MM.1S (cell line): ENCODE measurements around the gene CLASP1.

Experiments
- DNase-seq: peaks from one replicate; pipeline ENCODE4 v3.0.0-alpha.2; 2015
- H2AFZ ChIP-seq: fragments of 300-600 bp; sonication (generic); 2 replicates; pipeline ENCODE4 v1.6.0; 2016; ENCODE audit warnings: antibody characterized with exemption, low read length
- H3F3A ChIP-seq: fragments of 300-600 bp; sonication (generic); 2 replicates; pipeline ENCODE4 v1.6.1; 2016; ENCODE audit warnings: mild to moderate bottlenecking, antibody characterized with exemption, low read length, moderate library complexity, mixed read lengths; ENCODE audit not compliant: insufficient read depth
- H3K27ac ChIP-seq: fragments of 300-600 bp; sonication (generic); 2 replicates; pipeline ENCODE4 v1.5.1; 2016; ENCODE audit warnings: mild to moderate bottlenecking, low read length
- H3K27me3 ChIP-seq: fragments of 300-600 bp; sonication (generic); replicated peaks from 2 replicates; pipeline ENCODE4 v1.6.0; 2016; ENCODE audit warnings: low read length; ENCODE audit not compliant: insufficient read depth
- H3K36me3 ChIP-seq: fragments of 300-600 bp; sonication (generic); replicated peaks from 2 replicates; pipeline ENCODE4 v1.6.1; 2016; ENCODE audit warnings: mild to moderate bottlenecking, low read length, mixed read lengths; ENCODE audit not compliant: insufficient read depth
- H3K4me1 ChIP-seq: fragments of 300-600 bp; sonication (generic); 2 replicates; pipeline ENCODE4 v1.6.1; 2016; ENCODE audit warnings: low read length, mixed read lengths
- H3K4me2 ChIP-seq: fragments of 300-600 bp; sonication (generic); 2 replicates; pipeline ENCODE4 v1.6.0; 2016; ENCODE audit warnings: low read depth, low read length
- H3K4me3 ChIP-seq: fragments of 300-600 bp; sonication (generic); 2 replicates; pipeline ENCODE4 v1.5.1; 2016; ENCODE audit warnings: low read length, mixed read lengths
- H3K79me2 ChIP-seq: fragments of 300-600 bp; sonication (generic); 2 replicates; pipeline ENCODE4 v1.6.1; 2016; ENCODE audit warnings: mixed run types, low read length, mixed read lengths
- H3K9ac ChIP-seq: fragments of 300-600 bp; sonication (generic); 2 replicates; pipeline ENCODE4 v1.6.1; 2016; ENCODE audit warnings: low read length, mixed read lengths
- H3K9me2 ChIP-seq: fragments of 300-600 bp; sonication (generic); replicated peaks from 2 replicates; pipeline ENCODE4 v1.6.1; 2016; ENCODE audit warnings: mild to moderate bottlenecking, low read length, mixed read lengths; ENCODE audit not compliant: insufficient read depth
- H3K9me3 ChIP-seq: fragments of 300-600 bp; sonication (generic); replicated peaks from 2 replicates; pipeline ENCODE4 v1.6.1; 2016; ENCODE audit warnings: mild to moderate bottlenecking, low read length, mixed read lengths; ENCODE audit not compliant: insufficient read depth
- H4K20me1 ChIP-seq: fragments of 300-600 bp; sonication (generic); 2 replicates; pipeline ENCODE4 v1.6.1; 2016; ENCODE audit warnings: mild to moderate bottlenecking, low read length, moderate library complexity, mixed read lengths; ENCODE audit not compliant: insufficient read depth
- EZH2 ChIP-seq: fragments of 300-600 bp; sonication (generic); optimal IDR thresholded peaks from 2 replicates; pipeline ENCODE3; 2017; ENCODE audit warnings: low read depth, mild to moderate bottlenecking, antibody characterized with exemption, low read length, mixed read lengths
- EZH2phosphoT487 ChIP-seq: fragments of 300-600 bp; sonication (generic); IDR thresholded peaks from 2 replicates; pipeline ENCODE4 v1.6.1; 2018; ENCODE audit warnings: antibody characterized with exemption, low read length
- TF ChIP-seq, protein P1 (sequence below): fragments of 300-600 bp; sonication (generic); IDR thresholded peaks from 2 replicates; pipeline ENCODE4 v1.5.1; 2016; ENCODE audit warnings: antibody characterized with exemption, low read length, mixed read lengths

The CLASP1 gene

DNA sequence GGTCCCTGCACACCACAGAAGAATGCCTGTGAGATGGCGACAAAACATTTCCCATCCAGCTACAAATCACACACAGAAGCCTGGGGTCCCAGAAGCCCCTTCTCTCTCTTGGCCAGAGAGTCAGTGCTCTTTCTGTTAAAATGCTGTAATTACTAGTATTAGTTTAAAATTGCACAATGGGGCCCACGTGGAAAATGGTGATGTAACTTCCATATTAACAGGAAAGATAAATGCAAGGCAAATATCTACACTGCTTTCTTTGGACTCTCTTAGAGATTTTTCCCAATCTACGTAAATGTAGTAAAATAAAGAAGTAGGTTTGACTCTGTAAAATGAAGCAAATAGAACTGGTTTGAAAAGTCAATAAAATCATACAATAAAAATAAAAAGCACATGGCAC is 250.4 kb downstream of the CLASP1 start:
- no peak overlapping the region for H3K27ac ChIP-seq
- no peaks in the 10 kb centered on the region for H3K4me1 ChIP-seq
- H2AFZ ChIP-seq = no peak overlapping the region
- no peak overlapping the region for H3K4me2 ChIP-seq
- H3K9me3 ChIP-seq = no peaks in the 10 kb centered on the region
- H3F3A ChIP-seq = no peaks in the 10 kb centered on the region
- no peaks in the 10 kb centered on the region for H4K20me1 ChIP-seq
- no peak overlapping the region for H3K4me3 ChIP-seq
- H3K9ac ChIP-seq = no peak overlapping the region
- H3K36me3 ChIP-seq = no peaks in the 10 kb centered on the region
- no peak for DNase-seq
- H3K9me2 ChIP-seq = no peaks in the 10 kb centered on the region
- TF ChIP-seq EZH2phosphoT487 = no peak
- TF ChIP-seq, protein P1, sequence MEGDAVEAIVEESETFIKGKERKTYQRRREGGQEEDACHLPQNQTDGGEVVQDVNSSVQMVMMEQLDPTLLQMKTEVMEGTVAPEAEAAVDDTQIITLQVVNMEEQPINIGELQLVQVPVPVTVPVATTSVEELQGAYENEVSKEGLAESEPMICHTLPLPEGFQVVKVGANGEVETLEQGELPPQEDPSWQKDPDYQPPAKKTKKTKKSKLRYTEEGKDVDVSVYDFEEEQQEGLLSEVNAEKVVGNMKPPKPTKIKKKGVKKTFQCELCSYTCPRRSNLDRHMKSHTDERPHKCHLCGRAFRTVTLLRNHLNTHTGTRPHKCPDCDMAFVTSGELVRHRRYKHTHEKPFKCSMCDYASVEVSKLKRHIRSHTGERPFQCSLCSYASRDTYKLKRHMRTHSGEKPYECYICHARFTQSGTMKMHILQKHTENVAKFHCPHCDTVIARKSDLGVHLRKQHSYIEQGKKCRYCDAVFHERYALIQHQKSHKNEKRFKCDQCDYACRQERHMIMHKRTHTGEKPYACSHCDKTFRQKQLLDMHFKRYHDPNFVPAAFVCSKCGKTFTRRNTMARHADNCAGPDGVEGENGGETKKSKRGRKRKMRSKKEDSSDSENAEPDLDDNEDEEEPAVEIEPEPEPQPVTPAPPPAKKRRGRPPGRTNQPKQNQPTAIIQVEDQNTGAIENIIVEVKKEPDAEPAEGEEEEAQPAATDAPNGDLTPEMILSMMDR = no peak
- no peak for TF ChIP-seq EZH2
- no peaks in the 10 kb centered on the region for H3K27me3 ChIP-seq
- no peaks in the 10 kb centered on the region for H3K79me2 ChIP-seq

DNA sequence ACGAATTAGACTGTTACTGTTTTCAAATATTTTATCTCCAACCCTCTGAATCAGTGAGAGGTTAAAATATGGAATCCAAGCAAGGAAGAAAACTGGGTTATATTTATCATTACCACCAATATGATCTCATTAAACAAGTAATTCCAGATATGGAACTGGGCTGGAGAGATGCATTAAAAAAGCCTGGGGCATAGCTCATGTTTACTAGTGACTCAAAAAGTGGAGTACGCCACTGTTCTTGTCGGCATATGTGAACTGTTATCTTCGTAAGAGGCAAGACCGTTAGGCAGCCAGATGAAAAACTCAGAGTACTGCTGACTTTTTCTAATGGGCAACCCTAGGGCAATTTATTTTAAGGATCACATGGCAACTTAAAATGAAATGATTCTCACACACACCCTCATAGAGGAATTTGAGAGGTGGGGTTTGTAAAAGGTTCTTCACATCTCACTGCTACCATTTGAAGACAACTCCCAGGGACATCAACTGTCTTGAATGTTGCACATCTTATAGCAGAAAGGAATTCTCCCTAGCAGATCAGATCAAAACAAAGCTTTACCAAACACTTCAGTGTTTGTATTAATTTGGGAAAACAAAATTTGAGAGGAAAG is 259.1 kb downstream of the CLASP1 start:
- 0 out of 2 replicates have a peak, but pooled peaks cover 5% of the 10 kb centered on the region for H3K36me3 ChIP-seq
- no peaks in the 10 kb centered on the region for H3K9me2 ChIP-seq
- H3K27me3 ChIP-seq = no peaks in the 10 kb centered on the region

DNA sequence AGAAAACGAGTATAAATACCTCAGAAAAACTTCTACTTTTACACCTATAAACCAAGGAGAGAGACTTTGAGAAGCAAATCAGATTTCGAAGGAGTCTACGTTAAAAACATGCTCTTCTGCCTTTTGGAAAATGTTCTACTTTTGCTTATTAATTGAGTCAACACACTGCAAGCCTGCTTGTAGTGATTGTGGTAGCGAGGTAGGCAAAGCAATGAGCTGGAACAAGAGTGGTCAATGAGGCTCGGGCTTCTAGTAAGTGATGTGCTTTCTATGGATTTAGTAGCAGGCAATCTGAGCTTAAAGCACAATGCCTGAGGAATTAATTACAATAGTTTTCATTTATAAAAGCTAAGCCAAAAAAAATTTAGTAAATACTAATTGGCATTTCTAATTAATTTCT is 260.9 kb downstream of the CLASP1 start:
- Histone ChIP-seq H3K36me3 (0 out of 2 replicates have a peak, but pooled peaks cover 5% of the 10 kb centered on the region), H3K4me3 (no peak overlapping the region), H3K27ac (no peak overlapping the region), H3K4me1 (no peaks in the 10 kb centered on the region), H2AFZ (no peak overlapping the region), H3K4me2 (no peak overlapping the region), H3K9me3 (no peaks in the 10 kb centered on the region), H3K79me2 (no peaks in the 10 kb centered on the region), H4K20me1 (no peaks in the 10 kb centered on the region), H3K27me3 (no peaks in the 10 kb centered on the region), H3K9ac (no peak overlapping the region), H3F3A (no peaks in the 10 kb centered on the region), H3K9me2 (no peaks in the 10 kb centered on the region)
- DNase-seq = no peak
- TF ChIP-seq EZH2 = no peak
- TF ChIP-seq, protein P1 = no peak
- TF ChIP-seq EZH2phosphoT487 = no peak

More for the DNA sequence above, 259.1 kb downstream of the CLASP1 start:
- Histone ChIP-seq H4K20me1 (no peaks in the 10 kb centered on the region), H3K27ac (no peak overlapping the region), H3K79me2 (no peaks in the 10 kb centered on the region), H2AFZ (no peak overlapping the region), H3K4me2 (no peak overlapping the region), H3K4me1 (no peaks in the 10 kb centered on the region), H3K4me3 (no peak overlapping the region), H3K9me3 (no peaks in the 10 kb centered on the region), H3F3A (no peaks in the 10 kb centered on the region), H3K9ac (no peak overlapping the region)
- DNase-seq = no peak
- TF ChIP-seq EZH2 (no peak), EZH2phosphoT487 (no peak)
- TF ChIP-seq, protein P1 = no peak
